HFF-Myc (cell line): Measurements from ENCODE around the gene EXD1.

Source experiments
- DNase-seq: peaks from one replicate; pipeline ENCODE4 v3.0.0-alpha.2; 2011; ENCODE audit warnings: low read depth; ENCODE audit errors: extremely low read depth
- H3K4me3 ChIP-seq: replicated peaks from 2 replicates; pipeline ENCODE4 v1.5.1; 2011; ENCODE audit warnings: low read depth, mild to moderate bottlenecking, control low read depth, low read length
- CTCF ChIP-seq: IDR thresholded peaks from 2 replicates; pipeline ENCODE4 v1.5.1; 2012; ENCODE audit warnings: mild to moderate bottlenecking, low read depth, low read length, control low read depth; ENCODE audit errors: missing control alignments

The EXD1 gene

GRCh38 chr15:41169781-41170180 is 60.8 kb downstream of the EXD1 start:
- no peak for TF ChIP-seq CTCF
- H3K4me3 ChIP-seq: no peak overlapping the region
- no peak for DNase-seq

GRCh38 chr15:41169086-41169485 is 61.5 kb downstream of the EXD1 start:
- no peak overlapping the region for H3K4me3 ChIP-seq
- no peak for TF ChIP-seq CTCF
- DNase-seq: no peak

- no peak for TF ChIP-seq CTCF
- H3K4me3 ChIP-seq: no peak overlapping the region
- no peak for DNase-seq
Observed at GRCh38 chr15:41161736-41162135, 68.8 kb downstream of the EXD1 start.

- H3K4me3 ChIP-seq: no peak overlapping the region
- no peak for DNase-seq
- no peak for TF ChIP-seq CTCF
Observed at GRCh38 chr15:41161336-41161735, 69.2 kb downstream of the EXD1 start.

- no peak overlapping the region for H3K4me3 ChIP-seq
- DNase-seq: no peak
- no peak for TF ChIP-seq CTCF
Observed at GRCh38 chr15:41160639-41161315, 69.8 kb downstream of the EXD1 start.

DNA sequence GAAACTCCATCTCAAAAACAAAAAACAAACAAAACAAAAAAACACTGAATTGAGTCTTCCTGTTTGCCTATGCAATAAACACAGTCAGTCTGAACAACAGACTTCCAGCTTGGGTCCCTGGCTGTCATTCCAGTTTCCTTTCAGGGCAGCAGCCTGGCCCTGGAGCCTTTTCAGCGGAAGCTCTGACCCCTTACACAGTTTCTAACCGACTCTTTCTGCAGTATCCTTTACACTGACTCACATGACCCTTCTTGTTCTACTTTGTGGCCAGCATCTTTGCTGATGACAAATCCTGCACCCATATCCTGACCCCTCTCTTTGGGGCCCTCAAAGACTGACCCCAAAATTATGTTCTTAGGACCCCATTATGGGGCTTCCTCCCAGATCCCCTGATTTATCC is 76.1 kb downstream of the EXD1 start:
- no peak overlapping the region for H3K4me3 ChIP-seq
- DNase-seq: no peak
- no peak for TF ChIP-seq CTCF

DNA sequence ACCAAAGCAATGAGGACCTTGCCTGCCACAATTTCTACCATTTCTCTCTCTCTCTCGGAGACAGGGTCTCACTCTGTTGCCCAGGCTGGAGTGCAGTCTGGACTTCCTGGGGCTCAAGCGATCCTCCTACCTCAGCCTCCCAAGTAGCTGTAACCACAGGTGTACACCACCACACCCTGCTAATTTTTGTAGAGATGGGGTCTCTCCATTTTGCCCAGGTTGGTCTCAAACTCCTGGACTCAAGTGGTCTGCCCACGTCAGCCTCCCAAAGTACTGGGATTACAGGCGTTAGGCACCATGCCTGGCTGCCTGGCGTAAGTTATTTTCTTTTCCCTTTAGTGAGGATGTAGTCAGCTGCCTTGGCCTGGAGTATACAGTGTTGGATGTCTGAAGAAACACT is 76.8 kb downstream of the EXD1 start:
- no peak for TF ChIP-seq CTCF
- no peak for DNase-seq
- H3K4me3 ChIP-seq: no peak overlapping the region
